GM19467 (cell line): ENCODE data around the gene C20orf202.

Source experiments
- ATAC-seq: cut with Tn5 transposase; IDR thresholded peaks from one replicate; pipeline ENCODE4 v1.9.1; 2021; ENCODE audit warnings: mild to moderate bottlenecking, moderate library complexity; ENCODE audit not compliant: unreplicated experiment

Gene C20orf202

DNA sequence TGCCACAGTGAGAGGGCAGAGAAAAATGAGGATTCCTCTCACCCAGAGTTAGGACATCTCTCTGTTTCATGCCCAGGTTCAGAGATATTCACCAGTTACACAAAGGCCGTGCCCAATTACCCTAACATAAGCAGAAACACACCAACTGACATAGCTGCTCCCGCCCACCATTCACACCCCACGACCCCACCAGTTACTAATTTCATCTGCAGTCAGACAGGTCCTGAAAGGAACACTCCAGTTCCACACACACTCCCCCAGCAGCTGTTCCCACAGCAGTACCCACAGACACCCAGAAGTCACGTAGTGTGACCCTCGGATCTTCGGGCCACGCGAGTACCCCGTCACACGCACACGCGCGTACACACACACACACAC is 19.0 kb upstream of the C20orf202 start:
- ATAC-seq: no peak

DNA sequence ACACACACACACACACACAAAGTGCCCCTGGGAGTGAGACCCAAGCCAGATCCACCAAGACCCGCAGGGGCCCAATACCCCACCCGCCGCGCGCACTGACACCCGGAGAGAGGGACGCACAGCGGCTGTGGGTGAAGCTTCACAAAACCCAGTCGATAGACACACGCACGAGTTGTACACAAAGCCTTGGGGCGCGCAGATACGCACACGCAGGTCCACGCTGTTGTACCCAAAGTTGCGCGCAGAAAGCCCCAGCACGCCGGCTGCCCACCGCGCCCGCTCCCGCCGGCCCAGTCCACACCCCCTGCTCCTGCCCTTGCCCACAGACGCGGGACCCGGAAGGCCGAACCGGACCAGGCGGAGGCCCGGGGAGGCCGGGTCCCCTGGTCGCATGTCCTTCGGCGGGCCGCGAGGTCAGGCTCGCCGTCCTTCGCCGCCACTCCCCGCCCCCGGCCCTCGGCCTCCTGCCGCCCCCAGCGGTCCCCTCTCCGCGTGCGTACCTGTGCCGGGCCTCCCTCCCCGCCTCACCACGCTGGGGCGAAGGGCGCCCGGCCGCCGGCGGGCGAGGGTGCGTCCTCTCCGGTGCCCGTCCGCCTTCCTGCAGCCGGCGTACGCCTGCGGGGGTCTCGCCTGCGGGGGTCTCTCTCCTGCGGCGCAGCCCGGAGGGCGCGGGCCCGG is 18.5 kb upstream of the C20orf202 start, which contains the start of gene TMEM74B:
Gene TMEM74B, minus strand, starts transcription at position 344 of the 678 bp plus-strand sequence. CDS start 1,180 bp downstream, outside the sequence.
- ATAC-seq: no peak

DNA sequence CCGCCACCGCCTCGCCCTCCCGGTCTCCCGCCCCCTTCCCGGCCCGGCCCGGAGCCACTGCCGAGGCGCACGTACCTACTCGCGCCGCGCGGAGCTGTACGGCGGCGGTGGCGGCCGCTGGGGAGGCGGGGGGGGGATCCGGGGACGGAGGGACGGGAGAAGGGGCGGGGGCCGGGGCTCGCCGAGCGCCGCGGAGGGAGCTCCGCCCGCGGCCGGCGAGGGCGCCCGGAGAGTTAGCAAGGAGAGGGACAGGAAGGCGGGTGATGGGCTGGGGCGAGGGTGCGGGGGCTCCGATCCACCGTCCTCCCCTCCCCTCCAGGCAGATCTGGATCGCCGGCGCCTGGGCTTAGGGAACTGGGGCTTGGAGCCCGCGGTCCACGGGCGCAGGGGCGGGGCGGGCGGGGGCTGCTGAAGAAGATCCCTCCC is 17.9 kb upstream of the C20orf202 start:
- ATAC-seq: no peak

DNA sequence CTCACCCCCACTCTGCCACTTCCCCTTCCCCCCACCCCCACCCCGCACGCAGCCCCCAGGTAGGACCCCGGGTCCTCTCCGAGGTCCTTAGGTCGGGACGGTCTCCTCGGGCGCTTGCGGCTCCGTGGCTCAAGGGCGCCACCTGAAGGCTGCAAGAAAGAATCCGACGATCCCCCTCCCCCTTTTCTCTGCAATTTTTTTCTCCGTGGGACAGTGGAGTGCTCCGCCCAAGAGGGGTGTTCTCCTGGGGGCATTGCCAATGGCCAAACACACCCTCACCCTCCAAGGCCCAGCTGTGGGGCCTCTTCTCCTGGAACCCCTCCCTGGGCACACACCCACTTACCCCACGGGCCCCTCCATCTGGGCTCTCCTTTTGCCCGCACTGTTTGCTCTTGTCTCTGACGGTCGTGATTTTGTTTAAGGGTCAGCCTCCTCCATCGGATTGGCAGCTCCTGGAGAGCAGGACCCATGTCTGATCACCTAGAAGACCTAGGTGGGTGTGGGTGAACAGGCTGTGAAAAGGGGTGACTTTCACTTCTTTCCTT is 17.4 kb upstream of the C20orf202 start:
- ATAC-seq: no peak

DNA sequence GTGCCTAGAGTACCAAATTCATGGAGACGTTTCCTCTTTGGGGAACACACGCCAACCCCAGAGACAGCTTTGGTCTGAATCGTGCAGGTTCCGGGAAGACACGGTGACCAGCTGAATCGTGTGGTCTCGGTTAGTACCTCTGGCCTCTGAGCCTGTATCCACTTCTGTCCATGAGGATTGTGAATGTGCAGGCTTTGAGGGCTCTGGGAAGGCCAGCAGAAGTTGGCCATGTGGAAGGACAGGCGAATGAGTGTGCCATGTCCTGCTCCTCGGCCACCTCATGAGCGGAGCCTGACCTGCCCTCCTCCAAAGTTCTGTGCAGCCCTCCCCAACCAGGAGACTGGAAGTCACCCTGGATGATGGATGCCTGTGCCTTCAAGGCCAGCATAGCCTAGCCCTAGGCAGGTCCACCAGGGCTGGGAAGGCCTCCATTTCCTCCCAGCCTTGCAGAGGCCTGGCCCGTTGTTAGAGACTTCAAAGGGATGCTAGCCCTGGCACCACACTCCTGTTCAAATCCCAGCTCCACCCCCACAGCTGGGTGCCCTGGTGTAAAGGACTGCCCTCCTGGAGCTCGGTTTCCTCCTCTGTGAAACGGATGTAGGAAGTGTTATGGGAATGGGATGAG is 16.8 kb upstream of the C20orf202 start:
- no peak for ATAC-seq

DNA sequence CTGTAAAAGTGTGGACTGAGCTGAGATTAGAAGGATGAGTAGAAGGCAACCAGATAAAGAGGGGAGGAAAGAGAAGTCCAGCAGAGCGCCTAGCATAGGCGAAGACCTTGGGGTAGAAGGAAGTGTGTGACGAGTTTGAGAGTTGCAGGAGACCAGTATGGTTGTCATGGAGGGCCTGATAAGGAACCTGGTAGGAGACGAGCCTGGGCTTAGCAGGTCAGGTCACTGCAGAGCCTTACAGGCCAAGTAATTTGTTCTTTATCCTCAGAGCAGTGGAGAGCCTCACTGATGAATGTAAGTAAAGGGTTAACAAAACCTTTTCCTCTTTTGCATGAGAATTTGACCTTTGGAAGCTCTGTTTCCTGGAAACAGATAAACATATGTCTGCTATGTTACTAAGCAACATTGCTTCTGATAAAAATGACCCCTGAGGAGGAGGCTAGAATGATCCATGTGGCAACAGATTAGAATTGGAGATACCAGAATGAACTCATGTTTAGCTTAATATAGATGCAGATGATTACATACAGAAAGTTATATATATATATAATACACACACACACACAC is 15.6 kb upstream of the C20orf202 start:
- ATAC-seq: no peak

DNA sequence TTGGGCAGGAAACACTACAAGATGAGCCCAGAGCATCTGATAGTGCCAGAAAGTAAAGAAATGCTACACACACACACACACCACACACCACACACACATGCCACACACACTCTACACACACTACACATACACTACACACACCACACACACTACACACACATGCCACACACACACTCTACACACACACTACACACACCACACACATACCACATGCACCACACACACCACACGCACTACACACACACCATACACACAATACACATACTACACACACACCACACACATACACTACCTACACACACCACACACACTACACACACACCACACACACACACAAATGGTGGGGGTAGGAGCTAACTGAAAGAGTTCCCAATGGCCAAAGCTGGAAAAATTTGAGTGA is 14.9 kb upstream of the C20orf202 start:
- ATAC-seq: no peak

DNA sequence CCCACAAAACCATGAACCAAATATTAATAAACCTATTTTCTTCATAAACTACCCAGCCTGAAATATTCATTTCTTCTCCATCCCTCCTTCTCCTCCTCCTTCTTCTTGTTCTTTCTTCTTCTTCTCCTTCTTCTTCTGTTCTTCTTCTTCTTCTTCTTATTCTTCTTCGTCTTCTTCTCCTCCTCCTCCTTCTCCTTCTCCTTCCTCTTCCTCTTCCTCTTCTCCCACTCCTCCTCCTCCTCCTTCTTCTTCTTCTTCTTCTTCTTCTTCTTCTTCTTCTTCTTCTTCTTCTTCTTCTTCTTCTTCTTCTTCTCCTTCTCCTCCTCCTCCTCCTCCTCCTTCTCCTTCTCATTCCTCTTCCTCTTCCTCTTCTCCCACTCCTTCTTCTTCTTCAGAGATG is 13.4 kb upstream of the C20orf202 start:
- ATAC-seq: no peak

DNA sequence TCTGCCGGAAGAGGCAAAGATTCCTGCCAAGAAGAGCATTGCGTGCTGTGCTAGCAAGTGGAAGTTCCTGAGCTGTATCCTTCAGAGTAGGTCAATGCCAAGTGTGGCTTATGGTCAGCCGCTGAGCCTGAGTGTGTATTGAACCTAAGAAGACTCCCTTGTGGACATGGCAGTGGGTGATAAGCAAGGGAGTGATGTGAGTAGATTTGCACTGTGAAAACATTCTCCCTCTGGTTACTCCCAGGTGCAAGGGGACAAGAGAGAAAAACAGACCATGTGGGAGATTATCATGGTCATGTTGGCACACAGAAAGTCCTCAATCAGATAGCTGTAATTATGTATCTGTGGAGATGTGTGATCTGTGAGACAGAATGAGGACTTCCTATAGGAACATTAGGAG is 12.4 kb upstream of the C20orf202 start:
- no peak for ATAC-seq

DNA sequence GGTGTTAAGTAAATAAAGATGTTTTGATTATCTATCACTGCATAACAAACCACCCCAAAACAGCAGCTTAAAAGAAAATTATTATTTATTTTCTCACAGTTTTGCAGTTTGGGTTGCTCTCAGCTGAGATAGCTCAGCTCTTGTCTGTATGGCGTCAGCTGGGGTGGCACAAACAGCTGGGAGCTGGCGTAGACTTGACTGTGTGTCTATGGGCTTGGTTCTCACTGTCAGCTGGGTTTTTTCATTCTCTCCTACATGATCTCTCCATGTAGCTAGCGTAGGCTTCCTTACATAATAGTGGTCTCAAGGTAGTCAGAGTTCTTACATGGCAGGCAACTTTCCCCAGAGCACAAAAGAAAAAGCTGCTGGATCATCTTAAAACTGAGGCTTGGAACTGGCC is 12.0 kb upstream of the C20orf202 start:
- ATAC-seq: no peak

DNA sequence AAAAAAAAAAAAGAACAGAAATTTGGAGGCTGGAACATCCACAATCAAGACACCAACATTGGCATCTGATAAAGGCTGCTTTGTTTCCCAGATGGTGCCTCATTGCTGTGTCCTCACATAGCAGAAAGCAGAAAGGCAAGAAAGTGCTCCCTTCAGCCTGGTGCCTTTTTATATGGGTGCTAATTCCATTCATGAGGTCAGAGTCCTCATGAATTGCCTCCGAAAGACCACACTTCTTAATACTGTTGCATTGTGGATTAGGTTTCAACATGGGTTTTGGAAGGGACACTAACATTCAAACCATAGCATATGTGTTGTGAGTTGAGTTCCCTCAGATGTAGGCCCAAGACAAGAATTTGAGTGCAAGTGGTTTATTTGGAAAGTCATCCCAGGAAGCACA is 8.0 kb upstream of the C20orf202 start:
- ATAC-seq: no peak

DNA sequence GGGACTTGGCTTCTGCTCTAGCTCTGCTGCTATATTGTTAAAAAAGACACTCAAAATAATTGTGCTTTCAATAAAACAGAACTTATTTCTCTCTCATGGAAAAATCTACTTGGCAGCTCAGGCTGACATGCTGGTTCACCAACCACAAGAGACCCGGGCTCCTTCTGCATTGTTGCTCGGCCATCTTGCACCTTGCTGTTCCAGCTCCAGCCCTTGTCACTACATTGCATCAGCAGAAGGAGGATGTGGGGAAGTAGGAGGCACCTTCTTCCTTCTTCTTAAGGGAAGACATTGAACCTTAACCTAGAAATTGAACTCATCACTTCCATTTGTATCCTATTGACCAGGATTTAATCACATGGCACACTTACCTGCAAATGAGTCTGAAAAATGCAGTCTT is 6.6 kb upstream of the C20orf202 start:
- ATAC-seq: no peak

DNA sequence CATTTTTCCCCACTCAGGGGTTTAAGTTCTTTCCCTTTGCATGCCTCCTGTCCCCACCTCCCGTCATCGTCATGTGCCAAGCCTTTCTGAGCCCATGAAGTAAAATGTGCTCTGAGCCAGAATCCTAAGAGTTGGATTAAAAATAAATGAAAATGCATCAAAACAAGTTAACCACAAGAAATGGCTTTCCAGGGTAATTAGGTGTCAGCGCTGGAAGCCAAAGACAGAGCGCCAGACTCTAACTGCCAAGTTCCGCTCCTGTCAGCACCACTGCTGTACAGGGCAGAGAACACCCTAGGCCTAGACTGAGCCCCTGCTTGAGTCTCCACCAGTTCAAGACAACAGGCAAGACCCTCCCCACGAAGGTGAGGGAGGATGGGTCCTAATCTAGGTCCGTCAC is 5.5 kb upstream of the C20orf202 start:
- ATAC-seq: no peak

DNA sequence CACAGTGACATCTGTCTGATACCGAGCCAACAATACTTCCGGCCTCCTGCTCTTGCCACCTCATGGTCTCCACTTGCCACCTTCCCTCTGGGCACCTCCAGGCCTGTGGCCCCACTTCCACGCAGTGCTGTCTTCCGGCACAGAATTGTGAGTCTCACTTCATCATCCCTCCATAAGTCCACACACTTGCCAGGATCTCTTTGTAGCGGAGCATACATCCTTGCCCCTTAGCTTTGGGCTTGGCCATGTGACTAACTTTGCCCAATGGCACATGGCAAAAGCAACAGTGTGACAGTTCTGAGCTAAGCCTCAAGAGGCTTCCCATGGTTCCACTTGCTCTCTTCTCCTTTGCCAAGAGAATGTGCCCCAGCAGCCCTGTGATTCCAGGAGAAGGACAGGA is 4.5 kb upstream of the C20orf202 start:
- ATAC-seq: no peak

DNA sequence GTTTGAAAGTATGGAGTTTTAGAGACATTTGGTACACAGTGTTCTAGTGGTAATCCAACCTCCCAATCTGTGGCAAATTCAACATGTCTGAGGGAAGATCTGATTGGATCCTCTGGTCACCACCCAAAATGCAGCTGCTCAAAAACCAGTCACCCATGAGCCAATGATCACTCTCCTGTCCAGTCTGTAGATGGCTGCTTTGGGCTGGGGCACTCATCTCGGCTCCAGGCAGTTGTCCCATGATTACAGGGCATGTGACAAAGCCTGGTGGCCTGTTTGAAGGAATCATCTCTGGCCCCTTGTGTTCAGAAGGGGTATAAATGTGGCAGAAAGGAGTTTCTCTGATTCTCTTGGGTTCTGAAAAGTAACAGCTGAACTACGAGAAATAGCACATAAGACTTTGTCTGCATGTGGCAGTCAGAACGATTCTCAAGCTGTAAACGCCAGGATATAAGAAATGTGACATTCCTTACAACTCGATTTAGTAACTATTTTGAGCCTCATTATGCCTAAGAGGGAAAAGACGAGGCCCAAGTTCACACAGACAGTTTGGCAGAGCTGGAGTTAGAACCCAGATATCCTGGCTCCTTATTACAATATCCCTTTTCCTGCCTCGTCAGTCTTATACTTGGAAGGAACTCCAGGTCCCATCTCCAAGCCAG is 3.9 kb upstream of the C20orf202 start:
- ATAC-seq: no peak

DNA sequence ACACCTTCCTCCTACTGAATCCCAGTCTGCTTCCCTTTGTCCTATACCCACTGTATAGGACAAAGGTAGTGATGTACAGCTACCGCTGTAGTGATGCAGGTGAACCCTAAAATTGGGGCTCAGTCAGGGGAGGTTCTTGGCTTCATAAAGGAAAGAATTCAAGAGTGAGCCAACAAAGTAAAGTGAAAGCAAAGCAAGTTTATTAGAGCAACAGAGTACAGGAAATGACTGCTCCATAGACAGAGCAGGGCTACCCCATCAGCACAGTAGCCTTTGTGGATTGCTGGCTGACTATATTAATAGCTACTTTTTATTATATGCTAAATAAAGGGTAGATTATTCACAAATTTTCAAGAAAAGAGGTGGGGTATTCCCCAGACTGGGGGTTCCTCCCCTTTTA is 3.3 kb upstream of the C20orf202 start:
- ATAC-seq: no peak

DNA sequence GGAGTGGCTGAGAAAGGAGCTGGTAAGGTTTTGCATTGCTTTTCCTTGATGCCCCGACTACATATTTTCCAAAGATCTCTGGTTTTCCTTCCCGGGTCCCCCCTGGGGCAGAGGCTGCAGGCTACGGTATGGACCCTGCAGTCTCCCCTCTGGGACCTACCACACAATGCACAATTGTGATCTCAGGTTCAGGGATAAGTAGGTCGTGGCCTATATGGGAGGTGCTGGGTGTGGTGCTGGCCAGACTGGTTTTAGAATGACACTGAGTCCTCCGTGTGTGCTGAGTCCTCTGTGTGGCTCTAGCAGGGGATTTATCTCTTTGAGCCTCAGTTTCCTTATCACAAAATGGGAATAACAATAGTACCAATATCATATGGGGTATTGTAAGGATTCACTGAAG is 376 bp downstream of the C20orf202 start:
- no peak for ATAC-seq

DNA sequence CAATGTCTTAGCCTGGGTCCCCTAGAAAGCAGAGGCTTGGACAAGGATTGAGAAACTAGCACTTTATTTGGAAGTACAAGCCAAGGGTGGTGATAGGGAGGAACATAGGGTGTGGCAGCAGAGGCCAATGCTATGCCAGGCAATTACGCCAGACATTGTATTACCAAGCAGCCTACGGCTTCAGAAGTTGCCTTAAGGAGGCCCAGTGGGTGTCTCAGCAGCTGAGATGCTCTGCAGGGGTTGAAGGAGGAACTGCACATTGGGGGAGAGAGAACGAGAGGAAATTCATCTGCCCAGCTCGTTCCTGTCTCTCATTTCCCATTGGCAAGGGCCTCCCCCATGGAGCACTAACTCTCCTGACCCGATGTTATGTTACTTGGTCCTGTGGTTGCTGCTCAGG is 859 bp downstream of the C20orf202 start:
- ATAC-seq: no peak

DNA sequence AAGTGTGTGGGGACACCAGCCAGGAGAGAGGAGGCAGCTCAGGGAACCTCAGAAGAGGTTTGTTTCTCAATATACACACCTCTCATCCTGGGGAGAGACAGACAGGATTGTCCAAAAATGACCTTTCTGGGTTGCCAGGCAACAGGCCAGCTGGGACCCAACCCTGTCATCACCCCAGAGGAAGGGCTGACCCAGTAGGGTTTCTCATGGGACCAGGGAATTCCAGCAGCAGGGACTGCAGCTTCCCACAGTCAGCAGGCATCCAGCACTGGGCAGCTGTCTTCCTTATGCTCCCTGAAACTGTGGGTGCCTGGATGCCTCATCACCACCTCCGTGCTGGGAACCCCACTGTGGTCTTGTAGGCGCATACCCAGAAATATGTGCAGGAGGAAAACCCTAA is 1.3 kb downstream of the C20orf202 start:
- no peak for ATAC-seq

DNA sequence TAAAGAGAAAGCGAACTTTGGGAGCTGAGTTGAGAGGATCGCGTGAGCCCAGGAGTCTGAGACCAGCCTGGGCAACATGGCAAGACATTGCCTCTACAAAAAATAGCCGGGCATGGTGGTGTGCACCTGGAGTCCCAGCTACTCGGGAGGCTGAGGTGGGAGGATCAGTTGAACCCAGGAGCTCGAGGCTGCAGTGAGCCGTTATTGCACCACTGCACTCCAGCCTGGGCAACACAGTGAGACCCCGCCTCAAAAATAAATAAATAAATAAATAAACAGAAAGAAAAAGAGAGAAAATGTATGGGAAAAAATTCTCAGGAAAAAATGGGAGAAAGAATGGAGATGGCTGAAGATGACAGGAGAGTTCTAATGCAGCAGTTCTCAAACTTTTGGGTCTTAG is 2.5 kb downstream of the C20orf202 start:
- ATAC-seq: no peak

DNA sequence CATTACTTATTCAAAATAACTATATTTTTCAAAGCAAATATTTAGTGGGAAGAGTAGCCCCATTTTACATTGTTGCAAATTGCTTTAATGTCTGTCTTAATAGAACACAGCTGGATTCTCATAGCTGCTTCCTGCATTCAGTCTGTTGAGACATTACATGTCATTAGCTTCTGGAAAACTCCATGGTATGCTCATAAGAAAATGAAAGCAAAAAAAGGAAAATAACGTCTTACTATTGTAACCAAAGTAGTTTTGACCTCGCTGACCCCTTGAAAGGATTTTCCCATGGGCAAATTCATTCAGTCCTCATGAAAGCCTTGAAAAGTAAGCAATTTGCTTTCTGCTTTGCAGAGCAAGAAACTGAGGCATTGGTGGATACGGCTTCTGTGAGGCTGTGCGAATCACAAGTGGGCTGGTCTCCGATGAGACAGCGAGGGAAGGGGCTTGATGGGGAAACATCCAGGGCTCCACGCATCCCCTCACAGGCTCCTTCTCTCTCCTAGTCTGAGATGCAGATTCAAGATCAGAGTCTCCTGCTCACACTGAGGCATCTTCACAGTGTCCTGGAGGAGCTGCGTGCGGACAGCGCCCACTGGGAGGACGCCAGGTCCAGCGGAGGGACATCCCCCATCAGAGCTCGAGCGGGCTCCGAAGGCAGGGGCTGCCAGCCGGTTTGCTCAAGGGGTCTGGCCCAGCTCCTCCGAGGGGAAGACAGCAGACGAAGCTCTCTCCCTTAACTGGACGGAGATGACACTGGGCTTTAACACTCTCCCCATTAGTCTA is 3.3 kb downstream of the C20orf202 start:
- no peak for ATAC-seq
